DND-41 (cell line): ENCODE measurements around the gene CCDC82.

Experiments
- ATAC-seq: fragments of 200-7000 bp; cut with Tn5 transposase; 3 replicates; pipeline ENCODE4 v1.9.1; 2021; ENCODE audit warnings: low read depth; ENCODE audit not compliant: insufficient read depth
- DNase-seq: peaks from one replicate; pipeline ENCODE4 v3.0.0-alpha.2; 2020
- H2AFZ ChIP-seq: 2 replicates; pipeline ENCODE4 v1.6.0; 2012; ENCODE audit warnings: low read depth, low read length
- H3K27ac ChIP-seq: 2 replicates; pipeline ENCODE4 v1.5.1; 2012; ENCODE audit warnings: low read length, inconsistent platforms
- H3K27me3 ChIP-seq: fragments of 200-600 bp; sonication (generic); 2 replicates; pipeline ENCODE4 v1.6.0; 2012; ENCODE audit warnings: low read length, mild to moderate bottlenecking, inconsistent platforms; ENCODE audit not compliant: insufficient read depth, poor library complexity
- H3K36me3 ChIP-seq: 2 replicates; pipeline ENCODE4 v1.5.1; 2012; ENCODE audit warnings: low read length, inconsistent platforms; ENCODE audit not compliant: insufficient read depth
- H3K4me1 ChIP-seq: 2 replicates; pipeline ENCODE4 v1.5.1; 2012; ENCODE audit warnings: mild to moderate bottlenecking, low read length; ENCODE audit not compliant: insufficient read depth
- H3K4me2 ChIP-seq: 2 replicates; pipeline ENCODE4 v1.6.0; 2012; ENCODE audit warnings: mild to moderate bottlenecking, moderate library complexity, low read length, inconsistent platforms; ENCODE audit not compliant: insufficient read depth
- H3K4me3 ChIP-seq, 2 experiments: fragments of 200-600 bp in 1 of 2; shearing (Covaris generic) in 1 of 2; 2 replicates each; pipeline ENCODE4 v1.5.1; 2012 to 2016; ENCODE audit warnings: inconsistent platforms in 2 of 2, low read length in 2 of 2, mild to moderate bottlenecking in 2 of 2, low read depth in 1 of 2, moderate library complexity in 1 of 2
- H3K79me2 ChIP-seq: 2 replicates; pipeline ENCODE4 v1.6.0; 2012; ENCODE audit warnings: low read length, inconsistent platforms; ENCODE audit not compliant: insufficient read depth
- H3K9ac ChIP-seq: 2 replicates; pipeline ENCODE4 v1.6.0; 2012; ENCODE audit warnings: low read depth, mild to moderate bottlenecking, inconsistent platforms, low read length, moderate library complexity
- H3K9me3 ChIP-seq: 2 replicates; pipeline ENCODE4 v1.5.1; 2012; ENCODE audit warnings: low read length, moderate library complexity, mild to moderate bottlenecking, inconsistent platforms; ENCODE audit not compliant: insufficient read depth, severe bottlenecking
- H4K20me1 ChIP-seq: 2 replicates; pipeline ENCODE4 v1.6.0; 2012; ENCODE audit warnings: low read length; ENCODE audit not compliant: insufficient read depth
- EZH2 ChIP-seq: IDR thresholded peaks from 3 replicates; pipeline ENCODE4 v1.6.1; 2012; ENCODE audit warnings: borderline replicate concordance, low read depth, mild to moderate bottlenecking, moderate library complexity, low read length, inconsistent platforms; ENCODE audit not compliant: severe bottlenecking
- TF ChIP-seq, protein P1 (sequence below): IDR thresholded peaks from 2 replicates; pipeline ENCODE4 v1.5.1; 2012; ENCODE audit warnings: borderline replicate concordance, low read length, moderate library complexity, mild to moderate bottlenecking; ENCODE audit not compliant: poor library complexity, severe bottlenecking; ENCODE audit errors: extremely low read depth

CCDC82 gene

DNA sequence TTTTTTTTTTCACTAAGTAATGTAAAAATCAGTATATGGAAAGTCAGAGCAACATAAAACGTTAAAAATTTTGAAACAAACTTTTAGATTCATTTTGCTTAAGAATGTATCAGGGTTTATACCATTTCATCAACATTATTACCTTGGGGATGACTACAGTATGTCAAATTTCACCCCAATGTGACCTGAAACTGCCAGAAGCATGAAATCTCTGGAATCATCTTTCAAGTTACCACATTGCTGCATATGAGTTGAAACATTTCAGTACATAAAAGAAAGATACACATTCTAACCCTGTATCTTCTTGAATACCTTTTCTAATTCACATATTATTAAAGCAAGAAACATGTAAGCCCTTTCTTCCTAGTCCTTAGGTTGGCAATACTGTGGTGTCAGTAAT is 79.5 kb downstream of the CCDC82 start:
- H3K9ac ChIP-seq: no peak overlapping the region
- H3K4me3 ChIP-seq: no peak overlapping the region
- H3K27ac ChIP-seq: no peak overlapping the region
- ATAC-seq (no peak), DNase-seq (no peak)
- H3K4me1 ChIP-seq: peaks cover 9% of the 10 kb centered on the region
- no peaks in the 10 kb centered on the region for H3K9me3 ChIP-seq
- no peak for TF ChIP-seq EZH2
- TF ChIP-seq, protein P1, sequence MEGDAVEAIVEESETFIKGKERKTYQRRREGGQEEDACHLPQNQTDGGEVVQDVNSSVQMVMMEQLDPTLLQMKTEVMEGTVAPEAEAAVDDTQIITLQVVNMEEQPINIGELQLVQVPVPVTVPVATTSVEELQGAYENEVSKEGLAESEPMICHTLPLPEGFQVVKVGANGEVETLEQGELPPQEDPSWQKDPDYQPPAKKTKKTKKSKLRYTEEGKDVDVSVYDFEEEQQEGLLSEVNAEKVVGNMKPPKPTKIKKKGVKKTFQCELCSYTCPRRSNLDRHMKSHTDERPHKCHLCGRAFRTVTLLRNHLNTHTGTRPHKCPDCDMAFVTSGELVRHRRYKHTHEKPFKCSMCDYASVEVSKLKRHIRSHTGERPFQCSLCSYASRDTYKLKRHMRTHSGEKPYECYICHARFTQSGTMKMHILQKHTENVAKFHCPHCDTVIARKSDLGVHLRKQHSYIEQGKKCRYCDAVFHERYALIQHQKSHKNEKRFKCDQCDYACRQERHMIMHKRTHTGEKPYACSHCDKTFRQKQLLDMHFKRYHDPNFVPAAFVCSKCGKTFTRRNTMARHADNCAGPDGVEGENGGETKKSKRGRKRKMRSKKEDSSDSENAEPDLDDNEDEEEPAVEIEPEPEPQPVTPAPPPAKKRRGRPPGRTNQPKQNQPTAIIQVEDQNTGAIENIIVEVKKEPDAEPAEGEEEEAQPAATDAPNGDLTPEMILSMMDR: no peak
- H4K20me1 ChIP-seq: no peaks in the 10 kb centered on the region
- H3K4me2 ChIP-seq: no peak overlapping the region
- no peaks in the 10 kb centered on the region for H3K79me2 ChIP-seq
- no peaks in the 10 kb centered on the region for H3K36me3 ChIP-seq
- no peak overlapping the region for H2AFZ ChIP-seq
- no peaks in the 10 kb centered on the region for H3K27me3 ChIP-seq

DNA sequence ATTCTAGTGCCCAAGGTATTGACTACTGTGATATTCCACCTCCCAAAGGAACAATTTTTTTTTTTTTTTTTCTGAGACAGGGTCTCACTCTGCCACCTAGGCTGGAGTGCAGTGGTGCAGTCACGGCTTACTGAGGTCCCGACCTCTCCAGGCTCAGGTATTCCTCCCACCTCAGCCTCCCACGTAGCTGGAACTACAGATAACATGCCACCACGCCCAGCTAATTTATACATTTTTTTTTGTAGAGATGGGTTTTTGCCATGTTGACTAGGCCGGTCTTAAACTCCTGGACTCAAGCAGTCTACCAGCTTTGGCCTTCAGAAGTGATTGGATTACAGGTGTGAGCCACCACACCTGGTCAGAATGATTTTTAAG is 80.1 kb downstream of the CCDC82 start:
- Histone ChIP-seq H3K36me3 (no peaks in the 10 kb centered on the region), H4K20me1 (no peaks in the 10 kb centered on the region), H3K79me2 (no peaks in the 10 kb centered on the region), H3K27me3 (no peaks in the 10 kb centered on the region), H3K27ac (no peak overlapping the region), H3K9ac (no peak overlapping the region), H2AFZ (no peak overlapping the region), H3K4me3 (no peak overlapping the region), H3K4me1 (peaks cover 4% of the 10 kb centered on the region), H3K9me3 (no peaks in the 10 kb centered on the region), H3K4me2 (no peak overlapping the region)
- DNase-seq (no peak), ATAC-seq (no peak)
- no peak for TF ChIP-seq EZH2
- TF ChIP-seq, protein P1: no peak

DNA sequence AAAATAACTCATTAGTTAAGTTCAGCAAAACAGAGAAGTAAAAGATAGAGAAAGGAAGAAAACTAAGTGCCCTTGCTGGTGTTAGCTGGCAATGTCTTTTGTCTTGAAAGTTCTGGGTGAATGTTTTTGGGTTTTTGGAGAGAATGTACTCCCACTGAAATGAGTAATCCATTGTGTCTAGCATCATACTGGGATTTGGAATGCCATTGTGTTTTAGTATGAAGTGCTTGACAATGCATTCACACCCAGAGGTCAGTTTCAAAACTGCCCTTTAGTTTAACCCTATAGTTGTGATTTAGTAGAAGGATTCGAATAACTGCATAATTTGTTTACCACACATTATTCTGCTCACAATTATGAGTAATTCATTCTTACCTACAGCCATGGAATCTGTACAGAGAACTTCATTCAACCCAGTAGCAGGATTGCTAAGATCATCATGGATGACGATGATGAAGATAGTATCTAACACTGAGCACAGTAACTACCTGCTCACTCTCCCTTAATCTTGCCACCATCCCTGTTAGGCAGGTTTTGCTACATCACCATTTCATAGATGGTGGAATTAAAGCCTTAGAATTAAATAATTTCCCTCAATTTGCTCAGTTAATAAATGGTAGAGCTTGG is 80.6 kb downstream of the CCDC82 start:
- no peak overlapping the region for H3K27ac ChIP-seq
- H3K9ac ChIP-seq: no peak overlapping the region
- no peak for TF ChIP-seq EZH2
- TF ChIP-seq, protein P1: no peak

More for the DNA sequence above, 80.6 kb downstream of the CCDC82 start:
- Histone ChIP-seq H3K36me3 (no peaks in the 10 kb centered on the region), H3K27me3 (no peaks in the 10 kb centered on the region), H2AFZ (no peak overlapping the region), H3K4me2 (no peak overlapping the region), H3K9me3 (no peaks in the 10 kb centered on the region), H4K20me1 (no peaks in the 10 kb centered on the region), H3K4me1 (no peaks in the 10 kb centered on the region; the same call in 1 of the 2 replicates), H3K79me2 (no peaks in the 10 kb centered on the region), H3K4me3 (no peak overlapping the region)
- DNase-seq (no peak), ATAC-seq (no peak)
